ENCODE results near the gene PTPN6.
A peak's percentile ranks its signal among the peaks of the same experiment; 100 is the strongest.
"Not testable (repeated sequence)": the region's sequence is repeated elsewhere in the genome, so short reads cannot be mapped to it uniquely, and the experiment has no call there.

Gene PTPN6
- 173 reads per million, percentile 91 among the genes with 10 or more reads in this experiment for total RNA-seq

- DNase-seq: no peak
Observed at GRCh38 chr12:6950811-6951540, at the start of gene PTPN6. Gene PTPN6, plus strand, starts transcription at chr12:6951356. Its CDS starts 157 bp downstream, at chr12:6951513.

GRCh38 chr12:6902448-6902847 is 48.7 kb upstream of the PTPN6 start:
- no peak for DNase-seq

- no peak for DNase-seq
Observed at GRCh38 chr12:6903722-6904121, 47.4 kb upstream of the PTPN6 start.

GRCh38 chr12:6904280-6905276 is 46.6 kb upstream of the PTPN6 start, which contains the start of gene LRRC23:
Gene LRRC23, plus strand, starts transcription at chr12:6904822. Its CDS starts 812 bp downstream, at chr12:6905634.
- DNase-seq: peak; percentile 98

GRCh38 chr12:6905414-6906040 is 45.6 kb upstream of the PTPN6 start:
- DNase-seq: no peak

GRCh38 chr12:6908141-6908540 is 43.0 kb upstream of the PTPN6 start:
- DNase-seq: not testable (repeated sequence)

- no peak for DNase-seq
Observed at GRCh38 chr12:6909421-6910145, 41.6 kb upstream of the PTPN6 start.

- no peak for DNase-seq
Observed at GRCh38 chr12:6912164-6912935, 38.8 kb upstream of the PTPN6 start.

GRCh38 chr12:6914246-6914946 is 36.8 kb upstream of the PTPN6 start, which contains the start of gene ENO2:
Gene ENO2, plus strand, starts transcription at chr12:6914580. Its CDS starts 1,253 bp downstream, at chr12:6915833.
- peak; percentile 82 for DNase-seq

GRCh38 chr12:6914947-6915788 is 36.0 kb upstream of the PTPN6 start:
- no peak for DNase-seq

- DNase-seq: no peak
Observed at GRCh38 chr12:6915789-6916285, 35.3 kb upstream of the PTPN6 start.

- DNase-seq: no peak
Observed at GRCh38 chr12:6916426-6917200, 34.5 kb upstream of the PTPN6 start.

- no peak for DNase-seq
Observed at GRCh38 chr12:6917491-6918231, 33.5 kb upstream of the PTPN6 start.

- DNase-seq: no peak
Observed at GRCh38 chr12:6919588-6919987, 31.6 kb upstream of the PTPN6 start.

- DNase-seq: no peak
Observed at GRCh38 chr12:6921539-6921938, 29.6 kb upstream of the PTPN6 start.

- DNase-seq: no peak
Observed at GRCh38 chr12:6921996-6922946, 28.9 kb upstream of the PTPN6 start.
